HG03025 (cell line): ENCODE data around the gene ERVK3-1.
"Not testable (repeated sequence)": the region's sequence is repeated elsewhere in the genome, so short reads cannot be mapped to it uniquely, and the experiment has no call there.

Experiments
- ATAC-seq: cut with Tn5 transposase; IDR thresholded peaks from one replicate; pipeline ENCODE4 v1.9.1; 2021; ENCODE audit warnings: mild to moderate bottlenecking, moderate library complexity; ENCODE audit not compliant: unreplicated experiment, low FRiP score

Gene ERVK3-1

DNA sequence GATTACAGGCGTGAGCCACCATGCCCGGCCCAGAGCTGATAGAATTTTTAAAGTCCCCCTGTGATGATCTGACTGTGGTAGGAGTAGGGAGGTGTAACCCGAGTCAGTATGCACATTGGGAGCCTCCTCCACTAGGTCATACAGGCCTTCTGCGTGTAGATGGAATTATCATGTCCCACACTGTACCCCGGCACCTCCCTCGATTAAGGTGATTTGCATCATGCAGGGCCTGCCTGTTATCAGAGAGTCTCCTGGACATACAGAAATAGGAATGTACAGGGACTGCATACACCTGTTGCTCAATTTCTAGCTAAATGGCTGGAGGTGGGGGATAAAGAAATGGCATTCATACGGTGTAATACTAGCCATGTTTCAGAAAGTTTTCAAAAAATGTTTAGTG, 922 bp upstream of the ERVK3-1 start:
- ATAC-seq: no peak

- ATAC-seq: no peak
Observed at GRCh38 chr19:58304748-58305064, 471 bp upstream of the ERVK3-1 start.

- ATAC-seq: no peak
Observed at GRCh38 chr19:58305932-58306323, 751 bp downstream of the ERVK3-1 start.

- ATAC-seq: no peak
Observed at GRCh38 chr19:58307736-58308135, 2.6 kb downstream of the ERVK3-1 start.

DNA sequence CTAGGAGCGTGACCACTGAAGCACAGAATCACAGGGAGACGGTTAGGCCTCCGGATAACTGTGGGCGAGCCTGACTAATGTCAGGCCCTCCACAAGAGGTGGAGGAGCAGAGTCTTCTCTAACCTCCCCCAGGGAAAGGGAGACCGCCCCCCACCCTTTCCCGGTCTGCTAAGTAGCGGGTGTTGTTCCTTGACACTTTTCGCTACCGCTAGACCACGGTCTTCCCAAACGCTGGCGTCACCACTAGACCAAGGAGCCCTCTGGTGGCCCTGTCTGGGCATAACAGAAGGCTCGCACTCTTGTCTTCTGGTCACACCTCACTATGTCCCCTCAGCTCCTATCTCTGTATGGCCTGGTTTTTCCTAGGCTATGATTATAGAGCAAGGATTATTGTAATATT, 5.5 kb downstream of the ERVK3-1 start:
- ATAC-seq: not testable (repeated sequence)

- no peak for ATAC-seq
Observed at GRCh38 chr19:58311345-58311865, 6.2 kb downstream of the ERVK3-1 start.

GRCh38 chr19:58315580-58315979, 10.4 kb downstream of the ERVK3-1 start:
- no peak for ATAC-seq

DNA sequence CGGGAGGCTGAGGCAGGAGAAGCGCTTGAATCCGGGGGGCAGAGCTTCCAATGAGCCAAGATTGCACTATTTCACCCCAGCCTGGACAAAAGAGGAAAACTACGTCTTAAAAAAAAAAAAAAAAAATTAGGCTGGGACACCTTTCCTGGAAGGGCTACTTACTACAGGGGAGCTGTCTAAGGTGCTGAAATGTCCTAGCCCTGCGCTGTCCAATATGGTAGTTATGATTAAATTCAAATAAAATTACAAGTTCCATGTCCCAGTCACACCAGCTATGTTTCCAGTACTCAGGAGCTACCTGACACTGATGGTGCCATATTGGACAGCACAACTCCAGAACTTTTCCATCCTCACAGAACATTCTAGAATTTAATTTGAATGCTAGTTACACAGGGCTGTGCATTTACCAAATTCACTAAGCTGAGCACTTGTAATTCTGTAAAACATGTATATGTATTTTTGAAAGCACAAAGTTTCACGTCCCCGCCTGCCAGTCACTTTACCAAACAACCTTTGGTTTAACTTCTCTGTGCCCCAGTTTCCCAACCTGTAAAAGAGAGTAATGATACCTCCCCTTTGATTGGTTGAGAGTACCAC, 12.4 kb downstream of the ERVK3-1 start:
- ATAC-seq: no peak

GRCh38 chr19:58318297-58318696, 13.1 kb downstream of the ERVK3-1 start:
- ATAC-seq: no peak

- ATAC-seq: no peak
Observed at GRCh38 chr19:58319241-58319640, 14.1 kb downstream of the ERVK3-1 start.

DNA sequence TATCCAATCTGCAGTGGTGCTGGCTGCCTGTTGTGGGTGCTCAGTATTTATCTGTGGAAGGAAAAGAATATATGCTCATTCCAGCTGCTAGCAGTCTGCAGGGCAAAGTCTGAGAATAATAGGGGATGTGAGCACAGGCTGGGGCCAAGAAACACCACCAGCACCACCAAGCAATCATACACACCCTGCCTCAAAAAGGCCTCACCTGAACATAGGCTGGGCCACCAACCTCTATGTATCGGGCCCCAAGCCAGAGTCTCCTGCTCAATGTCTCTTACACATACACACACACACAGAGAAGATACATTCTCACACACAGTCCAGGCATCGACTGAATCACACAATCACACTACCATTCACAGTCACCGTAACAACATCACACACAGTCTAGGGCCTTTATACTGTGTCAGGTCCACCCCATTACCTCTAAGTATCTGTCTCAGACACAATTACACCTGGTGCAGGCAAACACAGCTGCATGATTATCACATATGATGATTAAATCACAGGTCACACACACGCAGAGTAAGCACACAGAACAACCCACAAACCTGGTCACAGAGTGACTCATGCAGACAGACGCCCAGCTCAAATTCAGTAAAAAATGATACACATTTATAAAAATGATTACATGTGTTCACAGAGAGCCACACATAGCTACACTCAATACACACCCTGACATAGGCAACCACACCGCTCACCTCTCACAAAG, 20.3 kb downstream of the ERVK3-1 start:
- ATAC-seq: no peak

- ATAC-seq: no peak
Observed at GRCh38 chr19:58326501-58326913, 21.3 kb downstream of the ERVK3-1 start.

GRCh38 chr19:58326914-58327726, 21.9 kb downstream of the ERVK3-1 start, which contains the start of gene ZSCAN22:
TSS of gene ZSCAN22 (plus strand) at chr19:58326994. CDS start at chr19:58334803, 7,809 bp downstream.
- peak; percentile 79 for ATAC-seq

DNA sequence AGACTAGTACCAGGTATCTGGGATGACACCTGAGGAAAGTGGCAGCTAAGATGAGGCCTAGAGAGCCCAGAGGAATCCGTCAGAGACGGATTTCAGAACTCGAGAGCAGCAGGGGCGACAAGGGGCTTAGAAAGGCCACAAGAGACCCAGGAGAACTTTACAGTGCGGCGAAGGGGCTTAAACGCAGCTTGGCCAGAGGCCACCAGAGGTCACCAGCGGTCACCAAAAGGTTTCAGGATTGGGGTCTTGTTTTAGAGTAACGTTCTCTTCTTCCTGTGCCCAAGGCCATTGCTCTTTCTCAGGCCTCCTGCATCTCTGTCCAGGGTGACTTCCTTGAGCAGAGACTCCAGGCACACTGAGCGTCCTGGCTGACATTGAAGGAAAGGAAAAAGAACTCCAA, 23.8 kb downstream of the ERVK3-1 start:
- ATAC-seq: no peak

GRCh38 chr19:58330458-58330857, 25.3 kb downstream of the ERVK3-1 start:
- no peak for ATAC-seq

DNA sequence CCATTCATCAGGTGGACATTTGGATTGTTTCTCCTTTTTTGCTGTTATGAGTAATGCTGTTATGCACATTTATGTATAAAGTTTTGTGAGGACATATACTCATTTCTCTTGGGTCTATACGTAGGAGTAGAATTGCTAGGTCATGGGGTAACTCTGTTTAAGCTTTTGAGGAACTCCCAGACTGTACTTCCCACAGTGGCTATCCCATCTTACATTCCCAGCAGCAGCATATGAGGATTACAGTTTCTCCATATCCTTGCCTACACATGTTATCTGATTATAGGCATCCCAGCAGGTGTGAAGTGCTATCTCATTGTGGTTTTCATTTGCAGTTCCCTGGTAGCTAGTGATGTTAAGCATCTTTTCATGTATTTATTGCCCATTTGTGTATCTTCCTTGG, 27.5 kb downstream of the ERVK3-1 start:
- ATAC-seq: no peak

- ATAC-seq: no peak
Observed at GRCh38 chr19:58334691-58335249, 29.6 kb downstream of the ERVK3-1 start.

DNA sequence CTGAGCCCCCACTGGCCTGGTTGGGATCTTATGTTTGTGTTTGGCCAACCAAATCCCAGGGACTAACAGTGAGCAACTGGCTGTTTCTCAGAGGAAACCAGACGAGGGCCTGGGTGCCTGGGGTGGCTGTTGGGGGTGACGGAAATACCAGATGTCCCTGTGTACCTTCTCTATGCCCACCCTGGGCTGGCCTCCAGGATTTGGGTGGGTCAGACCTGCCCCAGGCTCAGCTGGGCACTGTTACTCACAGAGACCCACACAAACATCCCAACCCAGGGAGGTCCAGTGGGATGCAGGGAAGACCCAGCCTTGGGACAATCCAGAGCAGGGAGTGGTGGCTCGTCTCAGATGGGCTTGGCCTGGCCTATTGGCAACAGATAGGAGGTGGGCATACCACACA, 30.5 kb downstream of the ERVK3-1 start:
- no peak for ATAC-seq

DNA sequence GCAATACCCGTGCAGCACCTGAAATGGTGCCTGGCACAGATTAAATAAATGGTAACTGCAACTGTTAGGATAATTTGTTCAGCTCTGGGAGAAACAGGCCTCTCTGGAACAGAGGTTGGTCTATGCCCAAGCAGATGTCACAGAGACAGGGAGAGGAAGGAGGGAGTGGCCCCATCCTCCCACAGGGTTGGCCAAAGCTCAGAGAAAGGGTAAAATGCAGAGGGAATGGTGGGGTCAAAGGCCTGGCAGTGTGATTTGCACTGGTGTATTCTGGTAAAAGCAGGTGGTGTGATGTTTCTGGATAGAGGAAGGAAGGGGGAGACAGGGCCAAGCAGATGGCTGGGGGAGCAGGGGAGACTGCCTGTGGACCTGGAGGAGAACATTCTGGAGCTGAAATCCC, 31.0 kb downstream of the ERVK3-1 start:
- ATAC-seq: no peak

- ATAC-seq: no peak
Observed at GRCh38 chr19:58336820-58337219, 31.6 kb downstream of the ERVK3-1 start.

- no peak for ATAC-seq
Observed at GRCh38 chr19:58338336-58338735, 33.2 kb downstream of the ERVK3-1 start.
